HEK293 (cell line): ENCODE results near the gene ZNF37A.

Source experiments
- CTCF ChIP-seq: fragments of 450-650 bp; formaldehyde crosslinking; IDR thresholded peaks from 2 replicates; pipeline ENCODE4 v1.5.1; 2016; ENCODE audit warnings: missing biosample characterization, missing genetic modification characterization
- REST ChIP-seq: fragments of 450-650 bp; formaldehyde crosslinking; IDR thresholded peaks from 2 replicates; pipeline ENCODE4 v1.5.1; 2016; ENCODE audit warnings: missing biosample characterization, missing genetic modification characterization
- YY1 ChIP-seq: fragments of 450-650 bp; formaldehyde crosslinking; IDR thresholded peaks from 2 replicates; pipeline ENCODE4 v1.5.1; 2018; ENCODE audit warnings: missing biosample characterization, missing genetic modification characterization
- ZNF518A ChIP-seq: fragments of 450-650 bp; formaldehyde crosslinking; conservative IDR thresholded peaks from 2 replicates; pipeline ENCODE4 v1.5.1; 2016; ENCODE audit warnings: low read depth, missing biosample characterization, missing genetic modification characterization

- TF ChIP-seq CTCF (tag by site-specific recombination): no peak
- no peak for TF ChIP-seq REST (tag by site-specific recombination)
- no peak for TF ChIP-seq ZNF518A (tag by site-specific recombination)
- no peak for TF ChIP-seq YY1
These were observed 43.9 kb upstream of the ZNF37A start for GRCh38 chr10:38050212-38050611.
